GM18870 (cell line): Measurements from ENCODE around the gene UBE2L3.
"Not testable (repeated sequence)": the region's sequence is repeated elsewhere in the genome, so short reads cannot be mapped to it uniquely, and the experiment has no call there.

Source experiments
- ATAC-seq: cut with Tn5 transposase; IDR thresholded peaks from one replicate; pipeline ENCODE4 v1.9.1; 2021; ENCODE audit warnings: moderate library complexity; ENCODE audit not compliant: unreplicated experiment

UBE2L3 gene

DNA sequence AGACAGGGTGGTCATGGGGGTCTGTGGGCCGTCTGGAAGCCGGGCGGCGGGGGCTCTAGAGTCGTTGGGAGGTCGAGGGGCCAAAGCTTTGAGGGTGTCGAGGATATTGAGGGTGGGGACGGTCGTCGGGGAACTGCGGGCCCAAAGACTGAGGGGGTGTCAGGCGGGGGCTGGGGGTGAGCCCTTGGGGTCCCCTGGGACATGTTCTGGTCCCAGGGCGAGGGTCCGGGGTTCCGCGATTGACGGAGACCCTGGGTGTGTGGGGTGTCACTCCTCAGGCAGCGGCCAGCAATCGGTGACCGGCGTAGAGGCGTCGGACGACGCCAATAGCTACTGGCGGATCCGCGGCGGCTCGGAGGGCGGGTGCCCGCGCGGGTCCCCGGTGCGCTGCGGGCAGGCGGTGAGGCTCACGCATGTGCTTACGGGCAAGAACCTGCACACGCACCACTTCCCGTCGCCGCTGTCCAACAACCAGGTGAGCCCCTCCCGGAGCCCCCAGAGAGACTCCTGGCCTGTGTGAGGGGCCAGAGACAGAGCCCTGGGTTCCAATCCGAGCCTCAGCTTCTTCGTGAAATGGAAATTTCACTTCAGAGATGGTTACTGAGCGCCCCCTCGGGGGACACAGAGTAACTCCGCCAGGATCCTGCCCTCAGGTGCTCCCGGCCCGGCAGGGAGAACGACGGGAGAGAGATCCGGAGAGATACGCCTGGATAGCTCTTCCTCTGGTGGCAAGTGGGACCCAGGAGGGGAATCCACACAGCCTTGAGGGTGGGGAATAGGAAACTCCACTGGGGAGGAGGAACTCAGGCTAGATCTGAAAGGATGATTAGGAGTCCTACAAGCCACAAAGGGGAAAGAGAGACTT is 75.3 kb downstream of the UBE2L3 start:
- ATAC-seq = no peak

DNA sequence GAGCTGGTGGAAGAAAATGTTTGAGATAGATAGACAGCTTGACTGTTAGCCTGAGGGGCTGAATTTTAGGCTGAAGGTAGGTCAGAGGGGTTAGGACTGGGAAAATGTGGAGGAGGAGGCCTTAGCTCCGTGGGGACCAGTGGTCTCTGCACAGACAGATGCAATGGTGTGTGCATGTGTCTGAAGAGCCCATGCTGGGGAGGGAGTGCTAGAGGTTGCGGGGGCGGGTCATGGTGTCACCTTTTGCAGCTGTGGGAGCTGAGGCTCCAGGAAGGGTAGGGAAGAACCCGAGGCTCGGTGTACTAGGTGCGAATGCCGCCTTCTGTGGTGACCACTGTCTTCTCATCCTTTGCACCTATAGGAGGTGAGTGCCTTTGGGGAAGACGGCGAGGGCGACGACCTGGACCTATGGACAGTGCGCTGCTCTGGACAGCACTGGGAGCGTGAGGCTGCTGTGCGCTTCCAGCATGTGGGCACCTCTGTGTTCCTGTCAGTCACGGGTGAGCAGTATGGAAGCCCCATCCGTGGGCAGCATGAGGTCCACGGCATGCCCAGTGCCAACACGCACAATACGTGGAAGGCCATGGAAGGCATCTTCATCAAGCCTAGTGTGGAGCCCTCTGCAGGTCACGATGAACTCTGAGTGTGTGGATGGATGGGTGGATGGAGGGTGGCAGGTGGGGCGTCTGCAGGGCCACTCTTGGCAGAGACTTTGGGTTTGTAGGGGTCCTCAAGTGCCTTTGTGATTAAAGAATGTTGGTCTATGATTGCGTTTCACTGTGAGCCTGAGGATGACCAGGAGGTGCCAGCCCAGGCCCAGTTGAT is 76.2 kb downstream of the UBE2L3 start:
- no peak for ATAC-seq

DNA sequence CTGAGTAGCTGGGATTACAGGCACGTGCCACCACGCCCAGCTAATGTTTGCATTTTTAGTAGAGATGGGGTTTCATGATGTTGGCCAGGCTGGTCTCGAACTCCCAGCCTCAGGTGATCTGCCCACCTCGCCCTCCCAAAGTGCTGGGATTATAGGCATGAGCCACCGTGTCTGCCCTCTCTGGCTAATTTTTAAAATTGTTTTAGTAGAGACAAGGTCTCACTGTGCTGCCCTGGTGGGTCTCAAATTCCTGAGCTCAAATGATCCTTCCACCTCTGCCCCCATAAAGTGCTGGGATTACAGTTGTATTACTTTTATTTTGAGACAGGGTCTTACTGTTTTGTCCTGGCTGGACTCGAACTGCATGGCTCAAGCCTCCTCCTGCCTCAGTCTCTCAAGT is 78.0 kb downstream of the UBE2L3 start:
- not testable (repeated sequence) for ATAC-seq

DNA sequence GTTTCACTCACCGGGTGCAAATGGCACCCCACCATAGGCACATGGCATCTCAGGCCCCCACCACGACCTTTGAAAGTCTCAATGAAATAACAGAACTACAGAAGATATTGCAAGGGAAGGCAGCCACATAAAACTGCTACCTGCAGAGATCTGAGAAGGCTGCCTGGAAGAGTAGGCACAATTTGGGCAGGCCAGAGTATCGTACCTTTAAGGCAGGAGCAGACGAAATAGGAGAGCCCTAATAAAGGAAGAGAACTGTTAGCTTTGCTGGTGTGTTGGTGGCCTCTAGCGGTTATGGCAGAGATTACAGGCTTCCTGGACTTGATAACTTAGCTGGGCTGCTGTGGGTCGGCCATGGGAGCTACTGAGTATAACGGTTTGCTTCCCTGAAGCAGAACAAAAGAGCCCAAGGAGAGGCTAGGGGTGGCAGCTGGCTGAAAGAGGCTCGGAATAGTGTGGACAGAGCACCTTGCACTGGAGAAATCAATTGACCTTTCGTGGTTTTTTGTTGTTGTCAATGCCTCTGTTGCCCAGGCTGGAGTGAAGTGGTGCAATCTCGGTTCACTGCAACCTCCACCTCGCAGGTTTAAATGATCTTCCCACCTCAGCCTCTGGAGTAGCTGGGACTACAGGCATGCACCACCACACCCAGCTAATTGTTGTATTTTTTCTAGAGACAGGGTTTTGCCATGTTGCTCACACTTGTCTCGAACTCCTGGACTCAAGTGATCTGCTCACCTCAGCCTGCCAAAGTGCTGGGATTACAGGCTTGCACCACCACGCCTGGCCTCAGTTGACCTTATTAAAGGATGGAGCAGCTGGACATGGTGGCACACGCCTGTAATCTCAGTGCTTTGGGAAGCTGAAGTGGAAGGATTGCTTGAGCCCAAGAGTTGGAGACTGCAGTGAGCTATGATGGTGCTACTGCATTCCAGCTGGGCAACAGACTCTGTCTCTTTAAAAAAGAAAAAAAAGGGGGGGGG is 79.4 kb downstream of the UBE2L3 start:
- ATAC-seq = no peak

DNA sequence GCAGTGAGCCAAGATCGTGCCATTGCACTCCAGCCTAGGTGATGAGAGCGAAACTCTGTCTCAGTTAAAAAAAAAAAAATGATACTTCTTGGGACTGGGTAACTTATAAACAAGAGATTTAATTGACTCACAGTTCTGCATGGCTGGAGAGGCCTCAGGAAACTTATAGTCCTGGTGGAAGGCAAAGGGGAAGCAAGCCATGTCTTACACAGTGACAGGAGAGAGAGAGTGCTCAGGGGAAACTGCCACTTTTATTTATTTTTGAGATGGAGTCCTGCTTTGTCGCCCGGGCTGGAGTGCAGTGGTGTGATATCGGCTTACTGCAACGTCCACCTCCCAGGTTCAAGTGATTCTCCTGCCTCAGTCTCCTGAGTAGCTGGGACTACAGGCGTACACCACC is 82.8 kb downstream of the UBE2L3 start:
- no peak for ATAC-seq

DNA sequence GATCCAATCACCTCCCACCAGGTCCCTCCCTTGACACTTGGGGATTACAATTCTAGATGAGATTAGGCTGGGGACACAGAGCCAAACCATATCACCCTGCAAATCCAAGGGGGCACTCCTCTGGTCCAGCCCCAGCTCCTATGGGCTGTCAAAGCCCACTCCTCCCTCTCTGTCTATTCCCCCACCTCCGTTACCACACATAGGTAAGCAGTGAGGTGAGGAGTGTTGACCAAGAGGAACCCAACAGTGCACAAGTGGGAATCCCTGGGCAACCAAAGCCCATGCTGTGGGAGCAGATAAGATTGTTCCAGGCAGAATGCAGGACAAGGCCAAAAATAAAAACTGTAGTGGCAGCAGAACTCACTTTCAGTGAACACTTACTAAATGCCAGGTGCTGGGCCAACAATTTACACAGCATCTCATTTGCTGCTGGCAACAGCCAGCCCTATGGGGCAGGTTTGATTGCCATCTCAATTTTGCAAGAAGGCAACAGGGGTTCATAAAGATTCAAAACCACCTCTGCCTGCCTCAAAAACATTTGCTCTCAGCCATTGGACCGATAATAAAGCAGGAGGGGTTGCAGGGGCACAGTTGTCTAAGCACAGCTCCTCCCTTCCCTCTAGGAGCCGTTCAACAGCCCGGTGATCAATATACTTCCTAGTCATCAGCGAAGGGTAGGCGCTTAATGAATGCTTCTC is 83.5 kb downstream of the UBE2L3 start:
- ATAC-seq = no peak

DNA sequence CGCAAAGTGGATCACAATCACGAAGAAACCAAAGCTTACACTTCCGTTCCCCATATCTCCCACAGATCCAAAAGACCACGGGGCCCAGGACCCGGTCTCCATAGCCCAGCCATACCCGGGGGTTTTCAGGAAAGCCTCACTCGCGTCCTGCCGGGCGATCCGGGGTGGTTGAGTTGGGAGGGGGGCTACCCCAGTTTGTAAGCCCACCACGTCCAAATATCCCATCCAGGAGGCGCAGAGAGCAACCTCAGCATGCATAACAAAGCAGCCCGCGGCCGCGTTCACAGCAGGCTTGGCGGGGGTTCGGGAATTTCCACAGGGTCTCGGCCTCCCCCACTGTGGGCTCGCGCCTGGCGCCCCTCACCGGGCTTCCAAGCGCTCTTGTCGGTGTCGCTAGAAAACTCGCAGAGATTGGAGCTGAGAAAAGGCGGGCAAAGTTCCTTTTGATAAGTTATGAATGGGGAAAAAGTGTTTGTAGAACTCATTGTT is 84.1 kb downstream of the UBE2L3 start:
- peak; percentile 10 for ATAC-seq

DNA sequence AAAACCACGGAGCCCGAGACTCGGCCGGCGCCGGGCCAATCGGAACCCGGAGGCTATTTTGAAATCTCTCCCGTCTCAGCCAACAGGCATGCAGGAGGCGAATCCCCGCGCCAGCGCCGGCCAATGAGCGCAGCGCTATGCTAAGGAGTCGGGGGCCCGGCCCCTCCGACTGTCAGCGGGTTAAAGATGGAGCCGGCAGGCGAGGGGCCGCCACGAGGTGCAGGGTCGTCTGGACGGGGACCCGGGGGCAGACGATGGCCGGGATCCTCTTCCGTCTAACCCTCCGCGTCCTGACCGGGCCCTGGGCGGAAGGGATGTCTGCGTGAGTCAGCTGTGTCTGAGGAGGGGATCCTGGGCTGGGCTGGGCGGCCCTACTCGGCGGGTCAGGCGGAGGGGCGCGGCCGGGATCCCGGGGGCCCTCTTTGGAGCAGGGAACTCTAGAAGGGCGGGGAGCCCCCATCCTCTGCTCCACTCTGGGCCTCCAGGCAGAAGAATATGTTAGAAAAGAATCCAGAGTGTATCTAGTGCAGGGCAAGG is 84.6 kb downstream of the UBE2L3 start:
- peak; percentile 78 for ATAC-seq

DNA sequence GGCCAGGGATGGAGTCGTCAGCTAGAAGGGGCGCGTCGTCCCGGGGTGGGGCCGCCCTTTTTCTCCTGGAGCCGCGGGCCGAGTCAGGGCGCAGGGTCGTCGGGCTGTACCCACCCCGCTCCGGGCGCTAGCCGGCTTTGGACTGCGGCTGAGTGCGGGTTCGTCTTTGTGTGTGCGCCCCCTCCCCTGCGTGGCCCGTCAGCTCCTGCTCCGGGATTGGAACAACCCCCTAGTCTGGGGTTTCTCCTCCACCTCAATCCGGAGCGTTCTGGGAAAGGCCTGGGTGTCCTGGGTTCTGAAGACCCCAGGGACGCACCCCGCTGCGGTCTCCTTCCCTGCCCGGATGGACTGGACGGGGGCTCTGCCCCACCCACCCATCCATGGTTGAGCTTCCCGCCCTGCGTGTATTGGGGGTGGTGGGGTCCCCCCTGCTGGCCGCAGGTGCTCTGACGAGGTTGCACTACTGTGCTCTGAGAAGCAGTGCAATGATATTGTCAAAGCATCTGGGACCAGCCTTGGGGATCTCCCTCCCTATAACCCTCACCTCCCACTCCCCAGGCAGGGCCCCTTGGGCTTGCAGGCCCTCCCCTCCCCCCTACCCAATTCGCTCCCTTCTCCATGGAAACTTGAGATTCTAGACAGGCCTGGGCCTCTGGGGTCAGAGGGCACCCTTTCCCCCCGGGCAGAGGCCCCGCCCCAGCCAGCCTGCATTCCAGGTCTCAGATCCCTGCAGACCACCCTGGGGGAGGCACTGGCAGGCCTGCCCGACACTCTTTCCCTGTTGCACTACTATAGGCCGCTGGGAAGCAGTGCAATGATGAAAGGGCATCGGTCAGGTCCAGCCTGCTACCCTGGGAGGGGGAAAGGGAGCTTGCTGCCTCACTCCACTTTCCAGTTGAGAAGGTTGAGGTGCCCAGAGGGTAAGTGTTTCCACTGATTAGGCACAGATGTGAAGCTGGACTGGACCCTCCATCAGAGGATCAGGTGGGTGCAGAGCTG is 85.3 kb downstream of the UBE2L3 start:
- ATAC-seq = no peak

DNA sequence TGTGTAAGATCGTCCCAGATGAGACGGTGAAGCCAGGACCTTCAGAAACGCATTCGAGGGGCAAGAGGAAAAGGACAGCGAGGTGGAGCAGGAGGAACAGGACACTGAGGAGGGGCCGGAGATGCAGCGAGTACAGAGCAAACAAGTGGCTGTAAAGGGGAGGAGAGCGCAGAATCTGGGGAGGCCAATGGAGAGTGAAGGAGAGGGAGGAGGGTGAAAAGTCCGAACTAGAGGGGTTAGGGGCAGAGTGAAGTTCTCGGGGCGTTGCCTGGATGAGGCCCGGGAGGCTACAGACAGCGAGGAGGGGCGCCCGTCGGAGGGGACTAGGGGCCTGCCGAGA is 89.5 kb downstream of the UBE2L3 start:
- no peak for ATAC-seq

DNA sequence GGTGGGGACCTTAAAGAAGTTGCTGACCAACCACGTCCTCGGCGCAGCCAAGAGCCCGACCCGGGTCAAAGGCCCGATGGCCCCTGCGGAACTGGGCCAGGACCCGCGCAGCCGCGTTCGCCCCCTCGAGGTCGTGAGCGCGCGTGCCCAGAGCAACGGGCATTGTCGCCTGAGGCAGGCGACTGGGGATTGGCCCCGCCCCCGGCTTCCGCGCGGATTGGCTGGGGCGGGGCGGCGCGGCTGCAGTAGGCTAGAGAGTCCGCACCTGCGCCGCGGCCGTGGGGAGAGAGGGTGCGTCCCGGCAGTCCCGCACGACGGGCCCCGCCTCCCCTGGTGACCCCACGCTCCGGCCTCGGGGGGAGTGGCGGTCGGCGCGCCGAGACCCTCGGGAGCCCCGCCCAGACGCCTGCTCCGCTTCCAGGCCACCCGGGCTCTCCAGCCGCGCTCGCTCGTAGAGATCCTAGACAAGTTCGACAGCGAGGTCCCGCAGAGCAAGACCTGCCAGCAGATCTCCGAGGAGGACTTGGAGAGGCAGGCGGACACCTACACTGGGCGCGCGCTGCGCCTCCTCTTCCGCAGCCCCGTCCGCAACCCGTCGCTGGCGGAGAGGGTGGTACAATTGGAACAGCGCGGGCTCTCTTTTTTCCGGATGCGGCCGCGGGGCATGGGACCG is 90.0 kb downstream of the UBE2L3 start:
- no peak for ATAC-seq

DNA sequence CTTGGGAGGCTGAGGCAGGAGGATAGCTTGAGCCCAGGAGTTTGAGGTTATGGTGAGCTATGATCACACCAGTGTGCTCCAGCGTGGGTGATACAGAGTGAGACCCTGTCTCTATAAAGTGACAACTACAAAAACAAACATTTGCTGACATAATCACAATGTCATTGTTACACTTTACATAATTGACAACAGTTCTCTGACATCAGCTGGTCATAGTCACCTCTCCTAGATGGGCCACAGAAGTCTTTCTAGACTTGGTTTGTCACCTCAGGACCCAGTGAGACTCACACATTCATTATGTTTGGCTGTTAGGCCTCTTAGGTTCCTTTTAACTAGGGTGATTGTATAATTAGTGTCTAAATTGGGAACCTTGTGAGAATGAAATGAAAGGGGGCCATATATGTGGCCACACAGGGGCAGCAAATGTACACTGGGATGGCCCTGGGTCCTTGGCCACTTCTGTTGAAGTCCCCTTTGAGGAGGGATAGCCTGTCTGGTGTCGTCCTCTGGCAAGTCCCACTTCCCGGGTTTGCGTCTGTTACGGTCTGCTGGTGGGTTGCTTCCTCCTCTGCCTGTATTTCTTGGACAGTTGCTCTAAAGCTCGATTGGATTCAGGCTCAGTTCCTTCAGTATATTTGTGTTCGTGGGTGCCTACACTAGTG is 92.5 kb downstream of the UBE2L3 start:
- no peak for ATAC-seq

DNA sequence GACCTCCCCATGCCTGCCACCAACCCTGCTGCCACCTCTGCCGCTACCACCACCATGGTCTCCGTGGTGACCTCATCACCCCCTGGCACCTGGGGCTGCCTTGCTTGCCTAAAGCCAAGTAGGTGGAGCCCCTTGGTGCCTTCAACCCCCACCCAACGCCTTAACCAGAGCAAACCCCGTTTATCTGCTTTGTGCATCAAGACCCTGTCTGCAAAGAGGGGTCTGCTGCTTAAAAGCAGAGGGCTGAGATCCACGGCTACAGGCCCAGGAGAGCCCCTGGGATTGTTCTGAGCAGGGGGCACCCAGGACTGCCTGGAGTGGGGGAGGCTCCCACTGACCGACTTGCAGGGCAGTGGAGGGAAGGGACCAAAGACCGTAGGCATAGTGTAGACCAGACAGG is 93.4 kb downstream of the UBE2L3 start:
- ATAC-seq = no peak

DNA sequence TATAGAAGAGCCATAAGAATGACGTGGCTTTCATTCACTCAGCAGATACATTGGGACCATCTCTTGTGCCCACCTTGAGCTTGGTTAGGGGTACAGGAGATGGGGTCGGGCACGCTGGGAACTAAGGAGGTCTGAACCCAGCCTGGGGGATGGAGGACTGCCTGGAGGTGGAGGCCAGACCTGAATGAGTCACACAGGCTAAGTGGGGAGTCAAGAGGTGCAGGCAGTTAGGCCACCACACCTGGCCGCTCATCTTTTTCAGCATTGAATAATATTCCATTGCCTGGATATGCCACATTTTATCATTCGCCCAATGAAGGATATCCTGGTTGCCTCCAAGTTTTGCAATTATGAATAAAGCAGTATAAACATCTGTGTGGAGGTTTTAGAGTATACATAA is 94.5 kb downstream of the UBE2L3 start:
- ATAC-seq = no peak

DNA sequence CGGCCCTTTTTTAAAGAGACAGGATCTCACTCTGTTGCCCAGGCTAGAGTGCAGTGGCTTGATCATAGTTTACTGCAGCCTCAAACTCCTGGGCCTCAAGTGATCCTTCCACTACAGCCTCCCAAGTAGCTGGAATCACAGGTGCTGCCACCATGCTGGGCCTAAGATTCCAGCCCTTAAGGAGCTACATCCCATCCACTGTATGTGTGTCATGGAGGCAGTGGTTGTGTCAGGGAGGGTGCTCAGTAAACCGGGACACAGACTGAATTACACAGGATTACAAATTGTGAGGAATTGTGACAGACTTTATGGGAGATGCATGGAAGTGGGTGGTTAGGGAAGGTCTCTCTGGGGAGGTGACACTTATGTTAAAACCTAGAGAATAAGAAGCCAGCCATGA is 96.2 kb downstream of the UBE2L3 start:
- no peak for ATAC-seq

DNA sequence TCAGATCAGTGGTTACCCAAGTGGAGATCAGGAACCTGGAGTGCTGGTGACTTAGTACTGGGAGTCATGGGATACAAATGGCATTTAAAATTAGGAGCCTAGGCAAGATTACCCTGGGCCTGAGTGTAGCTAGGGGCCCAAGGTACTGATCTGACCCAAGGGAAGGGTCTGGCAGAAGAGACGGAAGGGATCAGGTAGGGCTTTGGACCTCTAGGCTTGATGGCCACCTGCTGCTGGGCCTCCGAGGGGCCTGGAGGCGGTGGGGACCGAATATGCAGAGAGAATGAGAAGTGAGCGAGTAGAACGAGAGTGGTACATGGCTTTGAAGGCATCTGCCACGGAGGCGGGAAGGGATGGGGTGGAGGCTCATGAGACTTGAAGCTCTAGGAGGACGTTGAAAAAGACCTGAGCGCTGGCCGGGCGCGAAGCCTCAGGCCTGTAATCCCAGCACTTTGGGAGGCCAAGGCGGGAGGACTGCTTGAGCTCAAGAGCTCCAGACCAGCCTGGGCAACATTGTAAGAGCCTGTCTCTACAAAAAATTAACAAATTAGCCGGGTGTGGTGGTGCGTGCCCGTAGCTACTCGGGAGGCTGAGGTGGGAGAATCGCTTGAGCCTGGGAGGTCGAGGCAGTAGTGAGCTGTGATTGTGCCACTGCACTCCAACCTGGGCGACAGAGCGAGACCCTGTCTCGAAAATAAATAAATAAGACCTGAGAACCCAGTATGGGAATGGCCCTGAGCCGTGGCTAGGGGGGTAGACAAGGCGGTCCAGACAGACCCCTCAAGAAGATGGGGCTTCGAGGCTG is 97.7 kb downstream of the UBE2L3 start:
- ATAC-seq = no peak

DNA sequence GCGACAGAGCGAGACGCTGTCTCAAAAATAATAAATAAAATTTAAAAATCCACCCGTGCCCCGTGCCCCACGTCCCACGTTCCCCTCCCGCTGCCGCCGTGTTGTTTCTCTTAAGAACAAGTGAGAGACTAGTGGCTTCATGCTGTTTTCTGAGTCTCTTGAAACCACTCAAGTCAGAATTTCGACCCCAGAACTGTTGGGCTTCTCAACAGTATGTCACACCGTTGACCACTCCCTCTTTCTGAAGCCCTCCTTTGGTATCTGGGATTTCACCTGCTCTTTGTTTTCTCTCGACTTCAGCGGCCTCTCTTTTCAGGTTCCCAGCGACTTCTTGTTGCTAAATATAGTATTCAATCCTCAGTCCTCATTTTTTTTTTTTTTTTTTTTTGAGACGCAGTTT is 99.3 kb downstream of the UBE2L3 start:
- ATAC-seq = no peak
